GM19324 (cell line): ENCODE data around the gene PARVB.

ENCODE experiments used
- ATAC-seq: cut with Tn5 transposase; IDR thresholded peaks from one replicate; pipeline ENCODE4 v1.9.1; 2021; ENCODE audit warnings: mild to moderate bottlenecking, moderate library complexity; ENCODE audit not compliant: unreplicated experiment, low FRiP score

PARVB gene

GRCh38 chr22:44084044-44084772, 60.1 kb downstream of the PARVB start:
- no peak for ATAC-seq

GRCh38 chr22:44085743-44086270, 61.7 kb downstream of the PARVB start:
- ATAC-seq, result no peak

GRCh38 chr22:44086271-44087088, 62.4 kb downstream of the PARVB start:
- no peak for ATAC-seq

- no peak for ATAC-seq
Observed at GRCh38 chr22:44087089-44087430, 63.0 kb downstream of the PARVB start.

- no peak for ATAC-seq
Observed at GRCh38 chr22:44088976-44089570, 65.0 kb downstream of the PARVB start.

- ATAC-seq, result no peak
Observed at GRCh38 chr22:44089717-44090570, 65.8 kb downstream of the PARVB start.

- no peak for ATAC-seq
Observed at GRCh38 chr22:44090571-44090905, 66.4 kb downstream of the PARVB start.

GRCh38 chr22:44091021-44091721, 67.1 kb downstream of the PARVB start:
- no peak for ATAC-seq

- ATAC-seq, result no peak
Observed at GRCh38 chr22:44091751-44092150, 67.6 kb downstream of the PARVB start.

GRCh38 chr22:44092636-44093220, 68.6 kb downstream of the PARVB start:
- no peak for ATAC-seq

- no peak for ATAC-seq
Observed at GRCh38 chr22:44093791-44094190, 69.7 kb downstream of the PARVB start.

- no peak for ATAC-seq
Observed at GRCh38 chr22:44094751-44095302, 70.7 kb downstream of the PARVB start.

- no peak for ATAC-seq
Observed at GRCh38 chr22:44096736-44097135, 72.6 kb downstream of the PARVB start.

GRCh38 chr22:44097263-44098020, 73.3 kb downstream of the PARVB start:
- no peak for ATAC-seq

- ATAC-seq, result no peak
Observed at GRCh38 chr22:44098021-44098739, 74.1 kb downstream of the PARVB start.

GRCh38 chr22:44098966-44099530, 74.9 kb downstream of the PARVB start:
- no peak for ATAC-seq

- no peak for ATAC-seq
Observed at GRCh38 chr22:44099696-44100095, 75.6 kb downstream of the PARVB start.

- ATAC-seq, result no peak
Observed at GRCh38 chr22:44100411-44100810, 76.3 kb downstream of the PARVB start.
